GM12873 (cell line): ENCODE measurements around the gene LAD1.

Experiments used
- CTCF ChIP-seq: IDR thresholded peaks from 2 replicates; pipeline ENCODE4 v1.5.1; 2012; ENCODE audit warnings: low read depth, mild to moderate bottlenecking, moderate library complexity, low read length, control low read depth; ENCODE audit not compliant: insufficient read depth; ENCODE audit errors: missing control alignments

LAD1 gene

DNA sequence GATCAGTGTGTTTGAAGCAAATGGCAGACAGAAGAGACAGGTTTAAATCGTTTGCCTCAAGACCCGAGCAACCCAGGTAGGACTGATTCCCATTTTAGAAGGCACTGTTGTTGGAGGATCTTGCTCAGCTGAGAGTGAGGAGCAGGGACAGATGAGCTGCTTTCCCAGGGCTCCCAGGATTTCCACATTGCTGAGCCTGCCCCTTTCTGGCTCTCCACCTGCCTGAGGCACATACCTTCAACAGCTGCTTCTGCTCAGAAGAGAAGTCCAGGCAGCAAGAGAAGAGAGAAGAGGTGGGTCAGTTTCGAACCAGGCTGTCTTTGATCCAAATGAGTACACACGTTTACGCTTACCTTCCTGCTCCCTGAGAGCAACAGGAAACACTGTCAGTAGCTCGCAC, 27.3 kb downstream of the LAD1 start:
- TF ChIP-seq CTCF: no peak

DNA sequence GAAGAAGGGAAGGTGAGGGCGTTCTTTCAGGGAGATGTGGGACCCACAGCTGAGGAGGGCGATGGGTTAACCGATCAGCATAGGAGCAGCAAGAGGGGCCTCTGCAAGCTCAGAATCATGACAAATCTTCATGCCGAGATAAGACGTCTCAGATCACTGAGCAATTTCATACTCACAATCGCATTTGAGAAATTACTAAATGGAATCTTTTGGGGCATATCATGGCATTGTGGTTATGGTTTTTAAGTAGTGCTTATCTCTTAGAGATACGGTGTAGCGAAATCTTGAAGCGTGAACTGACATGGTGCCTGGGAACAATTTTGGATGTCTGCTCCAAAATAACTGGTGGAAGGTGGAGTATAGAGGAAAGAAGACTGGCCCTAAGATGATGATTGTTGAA, 27.8 kb downstream of the LAD1 start:
- TF ChIP-seq CTCF: no peak

DNA sequence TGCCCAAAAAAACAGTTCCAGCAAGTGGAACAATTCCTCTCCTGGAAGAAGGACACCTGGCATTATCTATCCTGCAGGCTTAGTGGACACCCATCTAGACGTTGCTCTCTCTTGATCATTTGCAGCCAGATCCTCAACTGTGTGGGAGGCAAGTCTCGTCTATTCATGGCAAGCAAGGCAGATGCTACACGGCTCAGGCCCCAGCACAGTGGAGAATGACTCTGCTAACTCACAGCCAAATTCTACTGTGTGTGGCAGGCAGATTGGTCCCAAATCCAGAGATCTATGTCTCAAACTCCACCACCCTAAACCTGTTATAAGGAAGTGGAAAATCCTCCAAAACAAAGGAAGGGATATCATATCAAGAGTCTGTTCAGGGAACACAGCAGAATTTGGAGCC, 28.6 kb downstream of the LAD1 start:
- TF ChIP-seq CTCF: no peak

GRCh38 chr1:201369209-201369608, 29.9 kb downstream of the LAD1 start:
- no peak for TF ChIP-seq CTCF

GRCh38 chr1:201366696-201367095, 32.4 kb downstream of the LAD1 start:
- no peak for TF ChIP-seq CTCF

DNA sequence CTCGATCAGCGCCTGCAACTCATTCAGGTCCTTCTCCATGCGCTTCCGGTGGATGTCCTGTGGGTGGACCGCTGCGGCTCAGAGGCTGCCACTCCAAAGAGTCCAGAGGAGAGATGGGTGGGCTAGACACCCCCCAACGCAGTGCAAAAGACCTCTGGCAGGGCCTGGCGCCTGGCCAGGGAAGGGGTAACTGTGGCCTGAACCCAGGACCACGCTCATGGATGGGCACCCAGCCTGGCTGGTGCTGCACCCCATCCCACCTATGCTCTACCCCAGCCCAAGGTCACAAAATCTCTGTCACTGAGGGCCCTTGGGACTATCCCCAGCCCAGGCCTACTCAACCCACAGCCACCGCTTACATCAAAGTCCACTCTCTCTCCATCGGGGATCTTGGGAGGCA, 33.9 kb downstream of the LAD1 start:
- TF ChIP-seq CTCF: no peak

GRCh38 chr1:201364808-201365105, 34.4 kb downstream of the LAD1 start:
- no peak for TF ChIP-seq CTCF

DNA sequence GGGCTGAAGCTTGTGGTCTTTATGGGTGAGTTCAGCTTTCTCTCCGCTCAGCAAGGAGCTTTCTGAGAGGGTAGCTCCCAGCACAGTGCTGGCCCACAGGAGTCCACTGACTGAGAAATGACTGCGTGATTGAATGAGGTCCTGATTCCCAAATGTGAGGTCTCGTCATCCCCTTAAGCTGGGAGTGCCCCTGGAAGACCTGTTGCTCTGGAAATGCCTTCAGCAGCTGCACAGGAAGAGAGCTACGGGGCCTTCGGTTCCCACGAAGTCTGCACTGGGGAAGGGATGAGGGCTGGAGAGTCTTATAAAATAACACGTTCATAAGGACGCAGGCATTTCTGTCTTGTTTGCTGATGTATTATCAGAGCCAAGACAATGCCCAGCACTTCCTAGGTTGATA, 35.7 kb downstream of the LAD1 start:
- TF ChIP-seq CTCF: no peak
